ENCODE data around the gene SCLY. TPM values are rescaled to one million over a fixed set of nuclear protein-coding genes. Genes with fewer than 3 reads are reported as not detected.

SCLY gene
- total and polyA plus RNA-seq, 2 donors (not counting 1 experiment from before 2014, with no cell fraction given), result 5.3 to 16.5 TPM

DNA sequence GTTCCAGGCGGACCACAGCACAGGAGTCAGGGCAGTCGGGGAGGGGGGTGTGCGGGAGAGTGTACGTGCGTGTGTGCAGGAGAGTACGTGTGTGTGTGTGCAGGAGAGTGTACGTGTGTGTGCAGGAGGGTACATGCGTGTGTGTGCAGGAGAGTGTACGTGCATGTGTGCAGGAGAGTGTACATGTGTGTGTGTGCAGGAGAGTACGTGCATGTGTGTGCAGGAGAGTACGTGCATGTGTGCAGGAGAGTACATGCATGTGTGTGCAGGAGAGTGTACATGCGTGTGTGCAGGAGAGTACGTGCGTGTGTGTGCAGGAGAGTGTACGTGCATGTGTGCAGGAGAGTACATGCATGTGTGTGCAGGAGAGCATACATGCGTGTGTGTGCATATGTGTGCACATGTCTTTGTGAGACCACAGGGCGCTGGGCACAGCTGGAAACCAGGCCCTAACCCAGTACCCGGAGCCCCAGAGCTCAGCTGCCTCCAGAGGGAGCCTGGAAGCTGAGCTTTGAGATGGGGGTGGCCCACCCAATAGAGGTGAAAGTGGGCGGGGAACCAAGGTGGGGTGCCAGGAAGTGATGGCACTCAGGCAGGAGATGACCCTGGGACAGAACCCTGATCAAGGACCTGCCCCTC lies 63.8 kb downstream of the SCLY start:
- Histone ChIP-seq H2AFZ (ENCODE audit: low read length) (no peak overlapping the region), H3K9me3 (ENCODE audit: control insufficient read depth, insufficient read depth, low read depth, low read length) (no peaks in the 10 kb centered on the region), H3K27ac (ENCODE audit: insufficient read depth, low read length) (no peak overlapping the region), H3K4me1 (ENCODE audit: control insufficient read depth, extremely low read depth, insufficient read depth, low read length) (peaks cover 4% of the 10 kb centered on the region), H3K9ac (ENCODE audit: insufficient read depth, low read length) (no peak overlapping the region), H3K27me3 (ENCODE audit: control insufficient read depth, insufficient read depth, low read length) (peaks cover 7% of the 10 kb centered on the region), H3K36me3 (ENCODE audit: control insufficient read depth, insufficient read depth, low read length) (no peaks in the 10 kb centered on the region), H3K4me2 (ENCODE audit: extremely low read depth, insufficient read depth, low read length) (no peak overlapping the region), H3K79me2 (ENCODE audit: control insufficient read depth, insufficient read depth, low read length) (no peaks in the 10 kb centered on the region), H4K20me1 (ENCODE audit: control insufficient read depth, extremely low read depth, insufficient read depth, low read length) (no peaks in the 10 kb centered on the region), H3K4me3 (replicated peaks in 1 of 4; ENCODE audit: control extremely low read depth in 1 of 4, insufficient read depth in 1 of 4, low read depth in 3 of 4, low read length in 4 of 4) (no peak overlapping the region)
- TF ChIP-seq, protein P1, sequence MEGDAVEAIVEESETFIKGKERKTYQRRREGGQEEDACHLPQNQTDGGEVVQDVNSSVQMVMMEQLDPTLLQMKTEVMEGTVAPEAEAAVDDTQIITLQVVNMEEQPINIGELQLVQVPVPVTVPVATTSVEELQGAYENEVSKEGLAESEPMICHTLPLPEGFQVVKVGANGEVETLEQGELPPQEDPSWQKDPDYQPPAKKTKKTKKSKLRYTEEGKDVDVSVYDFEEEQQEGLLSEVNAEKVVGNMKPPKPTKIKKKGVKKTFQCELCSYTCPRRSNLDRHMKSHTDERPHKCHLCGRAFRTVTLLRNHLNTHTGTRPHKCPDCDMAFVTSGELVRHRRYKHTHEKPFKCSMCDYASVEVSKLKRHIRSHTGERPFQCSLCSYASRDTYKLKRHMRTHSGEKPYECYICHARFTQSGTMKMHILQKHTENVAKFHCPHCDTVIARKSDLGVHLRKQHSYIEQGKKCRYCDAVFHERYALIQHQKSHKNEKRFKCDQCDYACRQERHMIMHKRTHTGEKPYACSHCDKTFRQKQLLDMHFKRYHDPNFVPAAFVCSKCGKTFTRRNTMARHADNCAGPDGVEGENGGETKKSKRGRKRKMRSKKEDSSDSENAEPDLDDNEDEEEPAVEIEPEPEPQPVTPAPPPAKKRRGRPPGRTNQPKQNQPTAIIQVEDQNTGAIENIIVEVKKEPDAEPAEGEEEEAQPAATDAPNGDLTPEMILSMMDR (conservative IDR thresholded peaks at IDR 0.05 in 1 of 2, IDR thresholded peaks at IDR 0.05 in 1 of 2; ENCODE audit: low read depth in 1 of 2, low read length in 2 of 2), result no peak
- TF ChIP-seq EZH2 (IDR thresholded peaks at IDR 0.05; ENCODE audit: low read length, missing control alignments), result no peak
- DNase-seq (ENCODE audit: low read depth in 2 of 2), result no peak

DNA sequence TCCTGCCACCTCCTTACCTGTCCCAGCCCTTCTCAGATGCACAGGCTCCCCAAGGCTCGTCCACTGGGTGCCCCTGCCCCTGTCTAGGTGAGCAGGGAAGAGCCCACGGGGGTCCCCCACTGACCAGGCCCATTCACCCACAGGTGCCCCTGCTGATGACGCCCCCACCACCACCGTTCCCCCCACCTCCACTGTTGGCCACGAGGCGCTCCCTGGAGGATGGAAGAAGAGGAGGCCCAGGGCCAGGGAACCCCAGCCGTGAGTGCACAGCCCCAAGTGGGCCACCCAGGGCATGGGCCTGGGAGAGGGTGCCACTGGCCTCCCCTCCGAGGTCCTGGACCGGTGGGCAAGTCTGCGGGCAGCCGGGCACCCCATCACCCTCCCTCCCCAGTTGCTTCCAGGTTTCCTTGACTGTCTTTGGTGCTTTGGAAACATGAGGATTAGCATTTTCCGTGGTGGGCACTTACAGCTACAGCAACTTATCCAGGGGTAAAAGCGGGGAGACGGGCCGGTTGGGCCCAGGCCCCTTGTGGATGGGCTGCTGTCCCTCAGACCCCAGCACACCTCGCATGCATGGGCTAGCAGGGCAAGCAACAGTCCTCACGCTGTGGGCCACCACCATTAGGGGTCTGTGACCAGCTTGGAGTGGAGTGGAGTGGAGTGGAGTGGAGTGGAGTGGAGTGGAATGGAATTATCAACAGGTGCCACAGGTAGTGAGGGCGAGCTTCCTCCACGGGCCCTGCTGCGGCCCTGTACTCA lies 64.5 kb downstream of the SCLY start:
- no peak for DNase-seq (ENCODE audit: low read depth in 2 of 2)
- H3K9ac ChIP-seq (ENCODE audit: insufficient read depth, low read length), result no peak overlapping the region
- H3K27me3 ChIP-seq (ENCODE audit: control insufficient read depth, insufficient read depth, low read length), result peaks cover under 1% of the 10 kb centered on the region
- no peak overlapping the region for H3K4me3 ChIP-seq (replicated peaks in 1 of 4; ENCODE audit: control extremely low read depth in 1 of 4, insufficient read depth in 1 of 4, low read depth in 3 of 4, low read length in 4 of 4)
- no peak overlapping the region for H3K27ac ChIP-seq (ENCODE audit: insufficient read depth, low read length)
- H3K79me2 ChIP-seq (ENCODE audit: control insufficient read depth, insufficient read depth, low read length), result no peaks in the 10 kb centered on the region
- H3K9me3 ChIP-seq (ENCODE audit: control insufficient read depth, insufficient read depth, low read depth, low read length), result no peaks in the 10 kb centered on the region
- no peak overlapping the region for H3K4me2 ChIP-seq (ENCODE audit: extremely low read depth, insufficient read depth, low read length)
- H2AFZ ChIP-seq (ENCODE audit: low read length), result no peak overlapping the region
- no peaks in the 10 kb centered on the region for H3K36me3 ChIP-seq (ENCODE audit: control insufficient read depth, insufficient read depth, low read length)
- no peak for TF ChIP-seq EZH2 (IDR thresholded peaks at IDR 0.05; ENCODE audit: low read length, missing control alignments)
- TF ChIP-seq, protein P1 (conservative IDR thresholded peaks at IDR 0.05 in 1 of 2, IDR thresholded peaks at IDR 0.05 in 1 of 2; ENCODE audit: low read depth in 1 of 2, low read length in 2 of 2), result no peak
- no peaks in the 10 kb centered on the region for H4K20me1 ChIP-seq (ENCODE audit: control insufficient read depth, extremely low read depth, insufficient read depth, low read length)
- H3K4me1 ChIP-seq (ENCODE audit: control insufficient read depth, extremely low read depth, insufficient read depth, low read length), result peaks cover 4% of the 10 kb centered on the region

DNA sequence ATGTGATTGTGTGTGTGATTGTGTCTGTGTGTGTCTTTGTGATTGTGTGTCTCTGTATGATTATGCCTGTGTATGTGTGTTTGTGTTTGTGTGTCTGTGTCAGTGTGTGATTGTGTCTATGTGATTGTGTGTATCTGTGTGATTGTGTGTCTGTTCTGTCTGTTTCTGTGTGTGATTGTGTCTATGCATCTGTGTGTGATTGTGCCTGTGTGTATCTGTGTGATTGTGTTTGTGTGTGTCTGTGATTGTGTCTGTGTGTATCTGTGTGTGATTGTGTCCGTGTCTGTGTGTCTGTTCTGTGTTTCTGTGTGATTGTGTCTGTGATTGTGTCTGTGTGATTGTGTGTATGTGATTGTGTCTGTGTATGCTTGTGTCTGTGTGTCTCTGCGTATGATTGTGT lies 65.5 kb downstream of the SCLY start:
- no peaks in the 10 kb centered on the region for H3K36me3 ChIP-seq (ENCODE audit: control insufficient read depth, insufficient read depth, low read length)
- peaks cover 4% of the 10 kb centered on the region for H3K4me1 ChIP-seq (ENCODE audit: control insufficient read depth, extremely low read depth, insufficient read depth, low read length)
- no peaks in the 10 kb centered on the region for H3K27me3 ChIP-seq (ENCODE audit: control insufficient read depth, insufficient read depth, low read length)
- H3K4me3 ChIP-seq (replicated peaks in 1 of 4; ENCODE audit: control extremely low read depth in 1 of 4, insufficient read depth in 1 of 4, low read depth in 3 of 4, low read length in 4 of 4), result no peak overlapping the region
- no peak overlapping the region for H2AFZ ChIP-seq (ENCODE audit: low read length)
- no peak for TF ChIP-seq EZH2 (IDR thresholded peaks at IDR 0.05; ENCODE audit: low read length, missing control alignments)
- TF ChIP-seq, protein P1 (conservative IDR thresholded peaks at IDR 0.05 in 1 of 2, IDR thresholded peaks at IDR 0.05 in 1 of 2; ENCODE audit: low read depth in 1 of 2, low read length in 2 of 2), result no peak
- H3K79me2 ChIP-seq (ENCODE audit: control insufficient read depth, insufficient read depth, low read length), result no peaks in the 10 kb centered on the region
- no peaks in the 10 kb centered on the region for H4K20me1 ChIP-seq (ENCODE audit: control insufficient read depth, extremely low read depth, insufficient read depth, low read length)
- no peaks in the 10 kb centered on the region for H3K9me3 ChIP-seq (ENCODE audit: control insufficient read depth, insufficient read depth, low read depth, low read length)
- DNase-seq (ENCODE audit: low read depth in 2 of 2), result no peak
- H3K27ac ChIP-seq (ENCODE audit: insufficient read depth, low read length), result no peak overlapping the region
- no peak overlapping the region for H3K4me2 ChIP-seq (ENCODE audit: extremely low read depth, insufficient read depth, low read length)
- H3K9ac ChIP-seq (ENCODE audit: insufficient read depth, low read length), result no peak overlapping the region
